HepG2 (cell line): ENCODE results near the gene TRIM22. TPM values are rescaled to one million over a fixed set of nuclear protein-coding genes. Genes with fewer than 3 reads are reported as not detected.

ENCODE experiments used
- ATAC-seq: fragments of 200-7000 bp; cut with Tn5 transposase; 3 replicates; pipeline ENCODE4 v1.9.1; 2020; ENCODE audit warnings: mild to moderate bottlenecking, moderate library complexity
- BruUV-seq: library from RNA; stranded (reverse); fragments of 400-500 nt; replicated peaks from 2 replicates; lab custom pipeline; 2021; lab: Mats Ljungman, UMichigan
- CTCF ChIA-PET: fragments of 300-600 bp; formaldehyde crosslinking; extraction: SDS; loops from one replicate; lab custom pipeline; 2021; ENCODE audit warnings: low total read pairs, inconsistent platforms, low intra/inter-chr PET ratio; lab: Yijun Ruan, JAX
- POLR2A ChIA-PET: fragments of 350-600 bp; sonication (Branson Sonifier 250); formaldehyde crosslinking; loops from one replicate; lab custom pipeline; 2020; ENCODE audit warnings: antibody characterized with exemption, inconsistent platforms; lab: Yijun Ruan, JAX
- DNase-seq: peaks from one replicate; pipeline ENCODE4 v3.0.0-alpha.2; 2015; ENCODE audit warnings: low spot score
- FAIRE-seq: peaks from 3 replicates; lab custom pipeline; 2011; peaks lifted over from hg19 to GRCh38; lab: Jason Lieb, UNC
- H2AFZ ChIP-seq: one replicate; pipeline ENCODE4 v1.6.1; 2011; ENCODE audit warnings: low read length, inconsistent platforms
- H3K27ac ChIP-seq: fragments of 300-600 bp; 3 replicates; pipeline ENCODE4 v1.8.0; 2011; ENCODE audit warnings: mixed run types, mild to moderate bottlenecking, mixed read lengths, low read length, inconsistent platforms; ENCODE audit not compliant: insufficient read depth; ENCODE audit errors: extremely low read length
- H3K27me3 ChIP-seq, 2 experiments: fragments of 200-600 bp in 1 of 2; 2 replicates in 1 of 2; 3 replicates in 1 of 2; pipeline versions ENCODE4 v1.6.0 to v1.8.0; 2011; ENCODE audit warnings: low read length in 2 of 2, mild to moderate bottlenecking in 2 of 2, moderate library complexity in 2 of 2, inconsistent platforms in 1 of 2; ENCODE audit not compliant: insufficient read depth in 2 of 2, control insufficient read depth in 1 of 2
- H3K36me3 ChIP-seq, 2 experiments: fragments of 200-600 bp in 1 of 2; replicated peaks in 1 of 2; 2 replicates in 1 of 2; 3 replicates in 1 of 2; pipeline versions ENCODE4 v1.5.1 to v1.8.0; 2011; ENCODE audit warnings: low read length in 2 of 2, inconsistent platforms in 1 of 2; ENCODE audit not compliant: insufficient read depth in 2 of 2, control insufficient read depth in 1 of 2
- H3K4me1 ChIP-seq: 2 replicates; pipeline ENCODE4 v1.5.1; 2012; ENCODE audit warnings: low read length, inconsistent platforms; ENCODE audit not compliant: insufficient read depth
- H3K4me2 ChIP-seq: 2 replicates; pipeline ENCODE4 v1.6.0; 2011; ENCODE audit warnings: low read depth, low read length, inconsistent platforms
- H3K4me3 ChIP-seq, 3 experiments: fragments of 200-600 bp in 1 of 3; sonication (generic), shearing (Covaris generic) in 1 of 3; replicated peaks in 1 of 3; 2 replicates each; pipeline ENCODE4 v1.5.1; 2011 to 2016; ENCODE audit warnings: low read length in 3 of 3, inconsistent platforms in 2 of 3, low read depth in 2 of 3, mild to moderate bottlenecking in 2 of 3, control low read depth in 1 of 3, mixed read lengths in 1 of 3; ENCODE audit not compliant: insufficient read depth in 1 of 3
- H3K79me2 ChIP-seq: one replicate; pipeline ENCODE4 v1.6.1; 2011; ENCODE audit warnings: low read length, inconsistent platforms; ENCODE audit not compliant: insufficient read depth
- H3K9ac ChIP-seq: 2 replicates; pipeline ENCODE4 v1.6.0; 2011; ENCODE audit warnings: mild to moderate bottlenecking, low read depth, low read length, inconsistent platforms; ENCODE audit not compliant: insufficient read depth
- H3K9me3 ChIP-seq: 2 replicates; pipeline ENCODE4 v1.5.1; 2012; ENCODE audit warnings: mild to moderate bottlenecking, low read length
- H4K20me1 ChIP-seq: 2 replicates; pipeline ENCODE4 v1.6.0; 2011; ENCODE audit warnings: inconsistent platforms, mild to moderate bottlenecking, low read length, moderate library complexity; ENCODE audit not compliant: insufficient read depth
- CEBPB ChIP-seq: IDR thresholded peaks from 2 replicates; pipeline ENCODE4 v1.6.1; 2011; ENCODE audit warnings: low read depth, low read length, improper control_type of control experiment, borderline replicate concordance
- HIVEP1 ChIP-seq: sonication (generic); formaldehyde crosslinking; IDR thresholded peaks from 2 replicates; pipeline ENCODE4 v1.4.0; 2020; ENCODE audit warnings: mild to moderate bottlenecking, missing genetic modification reagents
- MED1 ChIP-seq: sonication (generic); formaldehyde crosslinking; IDR thresholded peaks from 2 replicates; pipeline ENCODE4 v1.4.0; 2020; ENCODE audit warnings: missing genetic modification reagents
- RXRB ChIP-seq: IDR thresholded peaks from 2 replicates; pipeline ENCODE4 v1.6.1; 2016; ENCODE audit warnings: borderline replicate concordance, missing genetic modification reagents, missing compliant biosample characterization
- SP5 ChIP-seq: IDR thresholded peaks from 2 replicates; pipeline ENCODE4 v1.6.1; 2016; ENCODE audit warnings: low read depth, borderline replicate concordance
- ZNF136 ChIP-seq: sonication (generic); formaldehyde crosslinking; IDR thresholded peaks from 2 replicates; pipeline ENCODE4 v1.8.1; 2022; ENCODE audit warnings: low read depth, mild to moderate bottlenecking, moderate library complexity, missing genetic modification reagents
- ZNF264 ChIP-seq: sonication (generic); formaldehyde crosslinking; IDR thresholded peaks from 2 replicates; pipeline ENCODE4 v1.4.0; 2020; ENCODE audit warnings: missing genetic modification reagents
- ZNF530 ChIP-seq: sonication (generic); formaldehyde crosslinking; IDR thresholded peaks from 2 replicates; pipeline ENCODE4 v1.5.0; 2020; ENCODE audit warnings: low read depth, mild to moderate bottlenecking, missing genetic modification reagents
- ZNF557 ChIP-seq: sonication (generic); formaldehyde crosslinking; IDR thresholded peaks from 2 replicates; pipeline ENCODE4 v1.4.0; 2020; ENCODE audit warnings: missing genetic modification reagents
- ZNF773 ChIP-seq: sonication (generic); formaldehyde crosslinking; IDR thresholded peaks from 2 replicates; pipeline ENCODE4 v1.4.0; 2020; ENCODE audit warnings: missing genetic modification reagents, borderline replicate concordance
- WGBS: methylation state at CpG from one replicate; pipeline ENCODE4 v1.1.6; 2017; ENCODE audit warnings: low lambda C conversion rate; 5-methylcytosine and 5-hydroxymethylcytosine counted together
- in situ Hi-C: cut with HindIII; loops from 2 replicates; pipeline ENCODE4 v1.10.0; 2017; ENCODE audit warnings: low pct_unique_long_range_greater_than_20kb; ENCODE audit not compliant: extremely low pct_ligation_motif_present
- intact Hi-C: fragments of 100-400 bp; cut with micrococcal nuclease; formaldehyde crosslinking; loops from one replicate; pipeline ENCODE4 v1.10.0; 2022; ENCODE audit not compliant: unreplicated experiment
- polyA plus RNA-seq, 8 experiments: library from polyadenylated mRNA; depleted of rRNA in 3 of 8; stranded (reverse) in 7 of 8; unstranded in 1 of 8; fragments of >200 nt; fragmentation: Illumina TruSeq in 4 of 8; extraction: Trizol in 4 of 8; gene quantifications; 2 replicates each; pipeline versions ENCODE4 v1.2.1 to v1.2.3, GENCODE V29; 2011 to 2016; ENCODE audit warnings: low read depth in 4 of 8, missing spikeins in 1 of 8, mixed read lengths in 1 of 8; ENCODE audit not compliant: insufficient read depth in 1 of 8
- total RNA-seq, 5 experiments: library from RNA; depleted of rRNA; stranded (reverse); fragments of >200 nt; fragmentation: Illumina TruSeq; extraction: Trizol; gene quantifications; 2 replicates each; pipeline ENCODE4 v1.2.3, GENCODE V29; 2016; ENCODE audit warnings: low read depth in 1 of 5
- TF ChIP-seq, protein P1 (sequence below): sonication (generic); formaldehyde crosslinking; IDR thresholded peaks from 2 replicates; pipeline ENCODE4 v1.5.1; 2020; ENCODE audit warnings: missing genetic modification reagents, mild to moderate bottlenecking, borderline replicate concordance
- TF ChIP-seq, protein P2 (sequence below): sonication (generic); formaldehyde crosslinking; IDR thresholded peaks from 2 replicates; pipeline ENCODE4 v1.4.0; 2020; ENCODE audit warnings: mild to moderate bottlenecking, missing genetic modification reagents
- TF ChIP-seq, protein P3 (sequence below): IDR thresholded peaks from 2 replicates; pipeline ENCODE4 v1.6.1; 2016; ENCODE audit warnings: missing compliant biosample characterization, missing genetic modification reagents, borderline replicate concordance

Gene TRIM22
- total and polyA plus RNA-seq, 2 of the 13 experiments (the other 11 are each of a cell fraction or from before 2014, with no cell fraction given): 2.4 to 3.2 TPM

DNA sequence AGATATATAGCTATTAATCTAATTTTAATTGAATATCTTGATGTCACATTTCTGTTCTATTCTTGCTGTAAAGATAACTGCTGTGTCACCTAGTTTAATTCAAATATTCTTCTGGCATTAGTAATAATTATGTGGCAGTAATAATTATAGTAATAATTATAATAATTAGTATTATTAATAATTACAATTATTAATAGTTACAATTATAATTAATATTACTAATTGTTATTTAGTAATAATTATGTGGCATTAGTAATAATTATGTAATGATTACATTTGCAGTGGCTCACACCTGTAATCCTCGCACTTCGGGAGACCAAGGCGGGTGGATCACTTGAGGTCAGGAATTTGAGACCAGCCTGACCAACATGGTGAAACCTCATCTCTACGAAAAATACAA lies 3.2 kb upstream of the TRIM22 start (continued):
- TF ChIP-seq, protein P1, sequence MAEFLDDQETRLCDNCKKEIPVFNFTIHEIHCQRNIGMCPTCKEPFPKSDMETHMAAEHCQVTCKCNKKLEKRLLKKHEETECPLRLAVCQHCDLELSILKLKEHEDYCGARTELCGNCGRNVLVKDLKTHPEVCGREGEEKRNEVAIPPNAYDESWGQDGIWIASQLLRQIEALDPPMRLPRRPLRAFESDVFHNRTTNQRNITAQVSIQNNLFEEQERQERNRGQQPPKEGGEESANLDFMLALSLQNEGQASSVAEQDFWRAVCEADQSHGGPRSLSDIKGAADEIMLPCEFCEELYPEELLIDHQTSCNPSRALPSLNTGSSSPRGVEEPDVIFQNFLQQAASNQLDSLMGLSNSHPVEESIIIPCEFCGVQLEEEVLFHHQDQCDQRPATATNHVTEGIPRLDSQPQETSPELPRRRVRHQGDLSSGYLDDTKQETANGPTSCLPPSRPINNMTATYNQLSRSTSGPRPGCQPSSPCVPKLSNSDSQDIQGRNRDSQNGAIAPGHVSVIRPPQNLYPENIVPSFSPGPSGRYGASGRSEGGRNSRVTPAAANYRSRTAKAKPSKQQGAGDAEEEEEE (CRISPR knock-in tag): no peak
- TF ChIP-seq ZNF530: no peak
- TF ChIP-seq RXRB (CRISPR knock-in tag): no peak
- no peak for TF ChIP-seq ZNF264 (CRISPR knock-in tag)

- FAIRE-seq (no peak), ATAC-seq (no peak), DNase-seq (no peak)
- H2AFZ ChIP-seq: no peak overlapping the region
- no peaks in the 10 kb centered on the region for H3K36me3 ChIP-seq
- TF ChIP-seq MED1 (CRISPR knock-in tag) (no peak), ZNF773 (CRISPR knock-in tag) (no peak), ZNF136 (CRISPR knock-in tag) (no peak), ZNF557 (no peak), SP5 (no peak), CEBPB (peak; percentile 52; the same call in 1 of the 2 replicates), HIVEP1 (CRISPR knock-in tag) (no peak)
- TF ChIP-seq, protein P2, sequence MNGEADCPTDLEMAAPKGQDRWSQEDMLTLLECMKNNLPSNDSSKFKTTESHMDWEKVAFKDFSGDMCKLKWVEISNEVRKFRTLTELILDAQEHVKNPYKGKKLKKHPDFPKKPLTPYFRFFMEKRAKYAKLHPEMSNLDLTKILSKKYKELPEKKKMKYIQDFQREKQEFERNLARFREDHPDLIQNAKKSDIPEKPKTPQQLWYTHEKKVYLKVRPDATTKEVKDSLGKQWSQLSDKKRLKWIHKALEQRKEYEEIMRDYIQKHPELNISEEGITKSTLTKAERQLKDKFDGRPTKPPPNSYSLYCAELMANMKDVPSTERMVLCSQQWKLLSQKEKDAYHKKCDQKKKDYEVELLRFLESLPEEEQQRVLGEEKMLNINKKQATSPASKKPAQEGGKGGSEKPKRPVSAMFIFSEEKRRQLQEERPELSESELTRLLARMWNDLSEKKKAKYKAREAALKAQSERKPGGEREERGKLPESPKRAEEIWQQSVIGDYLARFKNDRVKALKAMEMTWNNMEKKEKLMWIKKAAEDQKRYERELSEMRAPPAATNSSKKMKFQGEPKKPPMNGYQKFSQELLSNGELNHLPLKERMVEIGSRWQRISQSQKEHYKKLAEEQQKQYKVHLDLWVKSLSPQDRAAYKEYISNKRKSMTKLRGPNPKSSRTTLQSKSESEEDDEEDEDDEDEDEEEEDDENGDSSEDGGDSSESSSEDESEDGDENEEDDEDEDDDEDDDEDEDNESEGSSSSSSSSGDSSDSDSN: no peak
- TF ChIP-seq, protein P3, sequence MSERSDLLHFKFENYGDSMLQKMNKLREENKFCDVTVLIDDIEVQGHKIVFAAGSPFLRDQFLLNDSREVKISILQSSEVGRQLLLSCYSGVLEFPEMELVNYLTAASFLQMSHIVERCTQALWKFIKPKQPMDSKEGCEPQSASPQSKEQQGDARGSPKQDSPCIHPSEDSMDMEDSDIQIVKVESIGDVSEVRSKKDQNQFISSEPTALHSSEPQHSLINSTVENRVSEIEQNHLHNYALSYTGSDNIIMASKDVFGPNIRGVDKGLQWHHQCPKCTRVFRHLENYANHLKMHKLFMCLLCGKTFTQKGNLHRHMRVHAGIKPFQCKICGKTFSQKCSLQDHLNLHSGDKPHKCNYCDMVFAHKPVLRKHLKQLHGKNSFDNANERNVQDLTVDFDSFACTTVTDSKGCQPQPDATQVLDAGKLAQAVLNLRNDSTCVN: no peak
- in situ Hi-C loops: loop anchor here (10.0 kb wide), 1 partner anchor 116 kb away; the partner anchor contains the start of gene OR52N2
- 81% methylated on average over 1 of the region's 1 CpG for WGBS
- no peak overlapping the region for H3K4me2 ChIP-seq
- no peak overlapping the region for H3K4me3 ChIP-seq
- H3K9ac ChIP-seq: no peak overlapping the region
- ChIA-PET CTCF (no interaction called here), POLR2A (no interaction called here)
- no peaks in the 10 kb centered on the region; a peak in 1 of 5 replicates for H3K27me3 ChIP-seq
- intact Hi-C loops: no loop called here
- no TSS peak for BruUV-seq
- no peak overlapping the region for H3K27ac ChIP-seq
- H3K9me3 ChIP-seq: no peaks in the 10 kb centered on the region
- no peaks in the 10 kb centered on the region for H4K20me1 ChIP-seq
- H3K79me2 ChIP-seq: no peaks in the 10 kb centered on the region
- no peaks in the 10 kb centered on the region for H3K4me1 ChIP-seq
Observed at GRCh38 chr11:5688482-5688881, 1.1 kb upstream of the TRIM22 start.
